CD4-positive, alpha-beta T cell treated with Interleukin-17A for 4 hours (primary cell): ENCODE data around the gene GULP1.

ENCODE experiments used
- DNase-seq: peaks from one replicate; pipeline ENCODE4 v3.0.0-alpha.2; 2020; ENCODE audit warnings: mixed read lengths

Gene GULP1

DNA sequence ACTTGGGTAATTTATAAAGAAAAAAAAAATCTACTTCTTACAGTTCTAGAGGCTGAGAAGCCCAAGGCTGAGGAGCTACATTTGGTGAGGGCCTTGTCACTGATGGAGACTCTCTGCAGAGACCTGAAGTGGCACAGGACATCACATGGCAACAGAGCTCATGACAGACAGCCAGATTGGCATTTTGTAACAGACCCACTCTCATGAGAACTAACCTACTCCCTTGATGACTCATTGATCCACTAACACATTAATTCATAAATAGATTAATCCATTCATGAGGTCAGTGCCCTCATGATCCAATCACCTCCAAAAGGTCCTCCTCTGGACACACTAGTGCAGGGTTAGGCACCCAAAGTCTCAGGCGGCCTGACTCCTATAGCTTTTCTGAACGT lies 318.4 kb downstream of the GULP1 start:
- DNase-seq = no peak

DNA sequence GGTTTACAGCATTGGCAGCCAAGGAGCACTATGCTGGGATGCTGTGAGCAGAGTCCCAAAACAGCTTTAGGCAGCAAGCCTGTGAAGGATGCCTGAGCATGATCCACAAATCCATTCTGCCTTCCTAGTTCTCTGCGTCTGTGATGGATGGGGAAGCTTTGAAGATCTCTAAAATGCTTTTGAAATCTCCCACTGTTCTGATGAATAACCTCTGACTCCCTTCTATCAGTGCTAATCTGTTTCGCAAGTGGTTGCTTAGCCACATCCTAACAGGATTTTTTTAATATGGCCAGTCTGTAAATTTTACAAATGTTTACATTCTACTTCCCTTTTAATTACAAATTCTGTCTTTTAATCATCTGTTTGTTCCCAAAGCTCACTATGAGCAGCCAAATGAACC lies 319.2 kb downstream of the GULP1 start:
- DNase-seq = no peak

DNA sequence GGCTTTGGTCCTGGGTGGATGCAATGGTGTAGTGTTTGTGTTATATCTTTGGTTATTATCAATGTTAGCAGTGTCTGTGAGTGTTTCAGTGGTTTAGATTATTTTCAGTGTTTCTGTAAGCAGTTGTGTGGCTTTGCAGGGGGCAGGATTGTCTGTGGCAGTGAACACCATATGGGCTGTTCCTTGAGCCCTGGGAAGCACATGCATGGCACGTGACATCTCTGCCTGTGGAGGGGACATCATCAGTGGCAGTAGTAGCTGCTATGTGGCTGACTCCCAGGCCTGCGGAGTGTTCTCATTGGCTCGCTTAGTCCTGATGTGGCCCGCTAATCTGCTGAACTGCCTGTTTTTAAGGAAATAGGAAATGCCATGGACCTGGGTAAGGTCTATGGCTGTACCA lies 327.5 kb downstream of the GULP1 start:
- no peak for DNase-seq

DNA sequence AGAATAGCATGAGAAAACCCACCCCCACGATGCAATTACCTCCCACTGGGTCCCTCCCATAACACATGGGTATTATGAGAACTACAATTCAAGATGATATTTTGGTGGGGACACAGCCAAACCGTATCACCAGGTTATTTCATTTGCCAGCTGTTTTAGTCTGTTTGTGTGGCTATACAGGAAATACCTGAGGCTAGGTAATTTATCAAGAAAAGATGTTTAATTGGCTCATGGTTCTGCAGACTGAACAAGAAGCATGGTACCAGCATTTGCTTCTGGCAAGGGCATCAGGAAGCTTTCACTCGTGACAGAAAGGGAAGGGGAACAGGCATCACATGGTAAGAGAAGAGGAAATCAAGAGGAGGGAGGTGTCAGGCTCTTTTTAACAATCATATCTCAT lies 329.2 kb downstream of the GULP1 start:
- DNase-seq = no peak

DNA sequence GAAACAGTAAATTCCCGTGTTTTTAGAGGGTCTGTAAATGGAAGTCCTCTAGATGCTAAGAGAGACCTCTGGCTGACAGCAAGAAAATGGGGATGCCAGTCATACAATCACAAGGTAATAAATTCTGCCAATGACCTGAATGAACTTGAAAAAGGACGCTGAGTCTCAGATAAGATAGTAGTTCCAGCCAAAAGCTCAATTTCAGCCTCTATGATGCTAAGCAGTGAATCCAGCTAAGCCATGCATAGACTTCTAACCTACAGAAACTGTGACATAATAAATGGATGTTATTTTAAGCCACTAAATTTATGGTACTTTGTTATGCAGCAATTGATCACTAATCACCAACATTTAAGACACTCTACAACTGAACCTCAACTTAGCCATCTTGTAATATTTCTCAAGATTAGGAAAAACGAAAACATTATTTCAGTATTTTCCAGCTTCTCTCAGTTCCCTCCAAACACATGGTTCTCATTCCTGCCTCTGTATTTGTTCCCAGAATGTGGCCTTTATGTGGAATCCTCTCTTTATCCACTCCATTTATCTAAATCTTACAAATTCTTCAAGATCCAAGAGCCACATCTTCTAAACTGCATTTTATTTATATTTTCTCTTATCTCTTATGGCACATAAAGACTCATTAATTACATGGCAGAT lies 331.1 kb downstream of the GULP1 start:
- no peak for DNase-seq

DNA sequence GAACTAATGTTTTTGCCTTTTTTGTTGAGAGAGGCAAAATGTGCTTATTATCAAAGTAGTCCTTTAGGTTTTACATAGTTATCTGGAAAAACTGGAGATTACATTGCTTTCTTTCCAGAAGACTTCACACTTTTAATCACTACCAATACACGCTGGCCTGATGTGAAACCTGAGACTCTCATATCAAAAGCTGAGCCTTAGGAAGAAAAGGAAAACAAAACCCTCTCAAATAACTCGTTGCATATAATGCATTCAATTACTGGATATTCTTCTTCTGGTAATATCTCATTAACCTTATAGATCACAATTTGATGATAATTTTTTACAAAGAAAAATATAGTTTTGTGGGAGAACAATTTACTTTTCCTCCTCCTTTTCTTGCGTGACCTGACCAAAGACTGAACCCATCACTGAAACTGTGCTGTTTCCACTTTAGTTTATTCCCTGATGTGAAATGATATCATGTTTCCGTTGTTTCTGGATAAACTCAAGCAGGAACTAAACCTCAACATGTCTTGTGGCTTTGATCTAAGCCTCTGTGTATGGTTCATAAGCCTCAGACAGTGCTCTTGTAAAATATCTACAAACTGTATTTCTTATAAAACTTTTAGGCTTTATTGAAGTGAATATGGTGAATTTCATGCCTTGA lies 332.4 kb downstream of the GULP1 start:
- no peak for DNase-seq

DNA sequence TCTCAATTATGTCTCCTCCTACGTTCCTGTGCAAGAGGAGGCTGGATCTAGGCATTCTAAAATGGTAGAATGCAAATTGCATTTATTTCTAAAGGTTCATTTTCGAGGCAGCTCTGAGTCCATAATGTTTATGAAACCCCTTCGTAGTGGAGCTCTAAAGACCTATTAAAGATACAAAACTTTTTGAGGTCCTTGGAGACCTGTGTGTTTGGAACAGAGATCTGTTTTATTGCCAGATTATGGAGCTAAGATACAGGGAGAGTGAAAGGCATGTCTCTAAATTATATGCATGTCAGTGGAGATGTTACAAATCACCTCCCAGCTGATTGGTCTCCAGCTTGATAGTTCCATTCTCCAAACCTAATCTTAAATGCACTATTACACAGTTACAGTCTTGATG lies 335.8 kb downstream of the GULP1 start:
- no peak for DNase-seq

DNA sequence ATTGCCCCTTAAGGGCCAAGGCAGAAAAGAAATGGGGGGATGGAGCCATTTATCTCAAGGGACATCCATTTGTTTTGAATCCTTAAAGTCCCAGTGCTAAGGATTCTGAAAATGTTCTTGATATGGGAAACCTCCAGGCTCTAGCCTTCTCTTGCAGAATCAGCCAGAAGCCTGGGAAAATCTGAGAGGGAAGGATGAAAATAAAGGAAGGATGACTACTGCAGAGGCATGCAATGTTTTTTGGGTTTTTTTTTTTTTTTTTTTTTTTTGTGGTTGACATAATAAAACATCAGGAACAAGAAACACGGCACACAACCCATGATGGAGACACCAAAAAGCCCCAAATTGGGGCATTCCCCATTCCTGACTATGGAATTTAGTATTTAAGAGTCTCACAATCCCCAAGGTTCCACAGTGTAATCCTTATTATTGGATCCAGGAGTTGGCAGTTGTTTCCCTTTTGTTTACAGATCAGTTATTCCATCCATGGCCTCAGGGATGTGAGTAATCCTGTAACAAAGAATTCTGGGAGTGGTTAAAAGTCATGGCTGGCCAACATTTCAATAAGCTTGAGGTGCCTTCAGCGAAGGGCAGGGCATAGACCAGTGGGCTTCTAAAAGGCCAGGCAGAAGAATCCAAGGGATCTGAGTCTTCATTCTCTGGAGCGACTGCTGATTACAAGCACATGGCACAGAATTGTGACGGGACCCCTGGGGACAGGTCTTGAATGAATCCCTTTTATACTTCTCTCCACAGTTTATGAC lies 337.5 kb downstream of the GULP1 start:
- DNase-seq = no peak

DNA sequence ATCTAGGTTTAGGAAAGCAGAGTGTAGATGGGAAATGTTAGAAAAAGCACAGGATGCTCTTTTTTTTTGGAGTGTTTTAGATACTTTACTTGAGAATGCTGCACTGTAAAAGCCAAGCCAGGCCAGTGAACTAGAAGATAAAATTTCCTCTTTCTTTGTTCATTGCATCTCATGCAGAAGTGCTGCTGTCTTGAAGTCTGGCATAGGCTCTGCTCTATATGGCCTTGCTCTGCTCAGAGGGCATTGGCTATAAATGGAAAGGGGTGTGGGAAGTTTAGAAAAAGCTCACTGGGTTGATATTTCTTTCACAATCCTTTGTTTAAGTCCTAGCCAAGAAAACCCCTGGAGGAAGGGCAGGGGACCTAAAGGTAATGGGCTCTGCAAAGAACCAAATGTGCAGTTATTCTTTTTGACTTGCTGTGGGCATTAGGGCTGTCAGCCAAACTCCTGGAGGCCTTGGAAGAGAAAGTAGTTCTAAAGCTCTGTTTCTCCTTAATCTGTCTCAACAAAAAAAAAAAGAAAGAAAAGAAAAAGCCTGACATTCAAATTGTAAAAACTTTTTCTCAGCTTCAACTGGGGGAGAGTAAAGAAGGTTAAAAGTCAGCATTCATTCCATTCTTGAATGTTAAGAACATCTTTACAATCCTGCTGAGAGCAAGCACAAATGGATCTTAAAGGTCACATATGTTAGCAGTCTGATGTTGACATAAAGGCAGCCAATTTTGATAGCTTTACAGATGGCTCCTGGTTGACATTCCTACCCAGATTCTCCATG lies 338.3 kb downstream of the GULP1 start:
- no peak for DNase-seq

DNA sequence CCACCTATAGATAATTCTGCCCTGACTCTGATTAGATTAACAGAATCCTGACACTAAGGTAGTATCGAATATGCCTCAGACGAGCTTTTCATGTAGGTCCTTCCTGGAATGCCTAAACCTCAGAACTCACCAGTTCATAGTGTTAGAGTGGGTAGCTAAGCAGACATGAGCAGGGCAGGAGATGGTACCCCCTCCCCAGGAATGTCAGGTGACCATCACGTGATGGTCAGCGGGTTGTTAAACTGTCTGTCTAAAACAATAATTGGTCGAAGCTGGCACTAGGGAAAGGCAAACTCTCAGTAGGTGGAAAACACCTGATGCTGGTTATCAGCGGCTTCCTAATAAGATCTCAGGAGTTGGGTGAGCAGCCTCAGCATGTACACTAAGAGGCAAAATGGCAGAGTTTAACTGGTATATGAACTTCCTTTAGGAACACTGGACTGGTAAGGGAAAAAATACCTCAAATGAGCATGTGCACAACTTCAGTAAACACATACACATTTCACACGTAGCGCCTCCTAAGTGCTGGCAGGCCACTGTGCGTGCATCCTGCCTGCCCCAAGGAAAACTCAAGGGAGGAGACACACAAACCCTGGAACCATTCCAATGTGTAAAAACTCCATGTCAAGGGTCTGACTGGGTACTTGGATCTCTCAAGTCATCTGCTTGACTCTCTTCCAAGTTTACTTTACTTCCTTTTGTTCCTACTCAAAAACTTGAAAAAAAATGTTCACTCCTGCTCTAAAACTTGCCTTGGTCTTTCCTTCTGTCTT lies 339.5 kb downstream of the GULP1 start:
- DNase-seq = no peak

DNA sequence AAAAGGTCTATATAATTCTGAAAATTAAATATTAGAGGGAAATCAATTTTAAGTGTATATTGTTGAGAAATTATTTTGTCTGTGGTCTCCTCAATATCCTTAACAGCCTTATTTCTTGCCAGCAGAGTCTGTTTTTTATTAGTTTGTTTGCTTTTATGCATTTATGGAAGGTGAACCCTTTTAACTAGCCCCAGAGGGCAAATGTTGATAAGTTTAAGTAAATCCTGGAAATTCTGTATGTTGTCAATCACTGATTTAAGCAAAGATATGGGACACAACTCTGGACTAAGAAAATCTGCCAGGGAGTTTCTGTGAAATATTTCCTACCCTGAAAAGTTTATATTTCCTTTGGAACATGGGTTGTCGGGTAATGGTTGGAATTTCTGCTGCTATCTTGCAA lies 343.0 kb downstream of the GULP1 start:
- no peak for DNase-seq
